ENCODE measurements around the gene CCDC167.

CCDC167 gene

GRCh38 chr6:37442416-37443215 lies 57.1 kb downstream of the CCDC167 start:
- H3K27me3 ChIP-seq (replicated peaks; ENCODE audit: control insufficient read depth, insufficient read depth, low read length), result no peaks in the 10 kb centered on the region
- no peak for TF ChIP-seq CTCF (IDR thresholded peaks at IDR 0.05; ENCODE audit: insufficient read depth, low read length, poor library complexity, severe bottlenecking)
- peaks cover 25% of the 10 kb centered on the region for H3K36me3 ChIP-seq (ENCODE audit: control insufficient read depth, insufficient read depth, low read length)
- H3K4me3 ChIP-seq (replicated peaks; ENCODE audit: low read depth, low read length), result peak overlapping the region; percentile 8; the same call in 1 of the 2 replicates
- no peak for DNase-seq (ENCODE audit: extremely low read depth, insufficient read length)

- TF ChIP-seq CTCF (IDR thresholded peaks at IDR 0.05; ENCODE audit: insufficient read depth, low read length, poor library complexity, severe bottlenecking), result no peak
- no peak overlapping the region for H3K4me3 ChIP-seq (replicated peaks; ENCODE audit: low read depth, low read length)
- no peaks in the 10 kb centered on the region for H3K27me3 ChIP-seq (replicated peaks; ENCODE audit: control insufficient read depth, insufficient read depth, low read length)
- no peak for DNase-seq (ENCODE audit: extremely low read depth, insufficient read length)
- peaks cover 23% of the 10 kb centered on the region for H3K36me3 ChIP-seq (ENCODE audit: control insufficient read depth, insufficient read depth, low read length)
These were observed 58.0 kb downstream of the CCDC167 start for GRCh38 chr6:37441651-37442050.

- H3K4me3 ChIP-seq (replicated peaks; ENCODE audit: low read depth, low read length), result no peak overlapping the region
- no peaks in the 10 kb centered on the region for H3K27me3 ChIP-seq (replicated peaks; ENCODE audit: control insufficient read depth, insufficient read depth, low read length)
- no peak for DNase-seq (ENCODE audit: extremely low read depth, insufficient read length)
- H3K36me3 ChIP-seq (ENCODE audit: control insufficient read depth, insufficient read depth, low read length), result peaks cover 14% of the 10 kb centered on the region
- no peak for TF ChIP-seq CTCF (IDR thresholded peaks at IDR 0.05; ENCODE audit: insufficient read depth, low read length, poor library complexity, severe bottlenecking)
These were observed 60.8 kb downstream of the CCDC167 start for GRCh38 chr6:37438930-37439329.

GRCh38 chr6:37435816-37436215 lies 63.9 kb downstream of the CCDC167 start:
- TF ChIP-seq CTCF (IDR thresholded peaks at IDR 0.05; ENCODE audit: insufficient read depth, low read length, poor library complexity, severe bottlenecking), result no peak
- no peak for DNase-seq (ENCODE audit: extremely low read depth, insufficient read length)
- Histone ChIP-seq H3K27me3 (replicated peaks; ENCODE audit: control insufficient read depth, insufficient read depth, low read length) (no peaks in the 10 kb centered on the region), H3K36me3 (ENCODE audit: control insufficient read depth, insufficient read depth, low read length) (peaks cover 9% of the 10 kb centered on the region), H3K4me3 (replicated peaks; ENCODE audit: low read depth, low read length) (no peak overlapping the region)

GRCh38 chr6:37435373-37435772 lies 64.3 kb downstream of the CCDC167 start:
- Histone ChIP-seq H3K36me3 (ENCODE audit: control insufficient read depth, insufficient read depth, low read length) (peaks cover 9% of the 10 kb centered on the region), H3K4me3 (replicated peaks; ENCODE audit: low read depth, low read length) (no peak overlapping the region), H3K27me3 (replicated peaks; ENCODE audit: control insufficient read depth, insufficient read depth, low read length) (no peaks in the 10 kb centered on the region)
- no peak for TF ChIP-seq CTCF (IDR thresholded peaks at IDR 0.05; ENCODE audit: insufficient read depth, low read length, poor library complexity, severe bottlenecking)
- no peak for DNase-seq (ENCODE audit: extremely low read depth, insufficient read length)
